Muscle of arm (tissue), 12 donors: ENCODE results near the gene TROAP. TPM values are rescaled to one million over a fixed set of nuclear protein-coding genes. Genes with fewer than 3 reads are reported as not detected.
"Not testable (repeated sequence)": the region's sequence is repeated elsewhere in the genome, so short reads cannot be mapped to it uniquely, and the experiment has no call there.

Source experiments
- DNase-seq: peaks from one replicate; pipeline ENCODE4 v3.0.0-alpha.2; 2013
- polyA plus RNA-seq, 12 donors: library from polyadenylated mRNA; unstranded; fragments of 120-200 nt; gene quantifications; one replicate each; pipeline ENCODE4 v1.2.1, GENCODE V29; 2013; ENCODE audit not compliant: insufficient read length in 12 of 12

Gene TROAP
- polyA plus RNA-seq, 12 donors = 7.0 to 29.2 (median 12.3) TPM; not detected in 1

- no peak for DNase-seq
These were observed 4.8 kb downstream of the TROAP start for GRCh38 chr12:49327887-49328286.

GRCh38 chr12:49328816-49329215 lies 5.8 kb downstream of the TROAP start:
- DNase-seq = no peak

GRCh38 chr12:49330032-49330619 lies 7.1 kb downstream of the TROAP start:
- DNase-seq = no peak

- DNase-seq = no peak
These were observed 7.8 kb downstream of the TROAP start for GRCh38 chr12:49330631-49331379.

- peak; percentile 77 for DNase-seq
These were observed 8.5 kb downstream of the TROAP start for GRCh38 chr12:49331380-49332222.

GRCh38 chr12:49332441-49332861 lies 9.4 kb downstream of the TROAP start:
- no peak for DNase-seq

- DNase-seq = no peak
These were observed 9.9 kb downstream of the TROAP start for GRCh38 chr12:49332891-49333371.

- DNase-seq = not testable (repeated sequence)
These were observed 10.7 kb downstream of the TROAP start for GRCh38 chr12:49333778-49334177.

GRCh38 chr12:49334226-49334625 lies 11.2 kb downstream of the TROAP start:
- no peak for DNase-seq

GRCh38 chr12:49334681-49335080 lies 11.6 kb downstream of the TROAP start:
- DNase-seq = no peak

- DNase-seq = no peak
These were observed 12.3 kb downstream of the TROAP start for GRCh38 chr12:49335118-49335954.

GRCh38 chr12:49335955-49336644 lies 13.0 kb downstream of the TROAP start:
- no peak for DNase-seq

GRCh38 chr12:49336645-49337584 lies 13.9 kb downstream of the TROAP start, which contains the start of gene C1QL4:
Gene C1QL4, minus strand, starts transcription at chr12:49337188. Its CDS starts 711 bp downstream, at chr12:49336477.
- DNase-seq = peak; percentile 70

- DNase-seq = no peak
These were observed 15.9 kb downstream of the TROAP start for GRCh38 chr12:49338830-49339463.

- no peak for DNase-seq
These were observed 16.4 kb downstream of the TROAP start for GRCh38 chr12:49339464-49339861.

- DNase-seq = no peak
These were observed 17.2 kb downstream of the TROAP start for GRCh38 chr12:49340095-49340870.

- no peak for DNase-seq
These were observed 18.1 kb downstream of the TROAP start for GRCh38 chr12:49340971-49341776.

GRCh38 chr12:49341777-49342065 lies 18.7 kb downstream of the TROAP start:
- no peak for DNase-seq
